Prostate gland (tissue), 2 donors: Measurements from ENCODE around the gene TFAP2A.

Experiments
- CTCF ChIP-seq, 4 experiments: fragments of 200-600 bp in 2 of 4; fragments of 450-650 bp in 2 of 4; sonication (generic) in 2 of 4; IDR thresholded peaks; 1 replicate in 3 of 4; 2 replicates in 1 of 4; pipeline ENCODE4 v1.5.1; 2016 to 2019; ENCODE audit warnings: antibody characterized with exemption in 4 of 4, mild to moderate bottlenecking in 2 of 4, moderate library complexity in 2 of 4
- POLR2A ChIP-seq: fragments of 450-650 bp; IDR thresholded peaks from one replicate; pipeline ENCODE4 v1.6.1; 2016; ENCODE audit warnings: antibody characterized with exemption, mild to moderate bottlenecking

GRCh38 chr6:10420546-10421157 lies 5.8 kb upstream of the TFAP2A start:
- no peak for TF ChIP-seq CTCF (IDR thresholded peaks at IDR 0.05)
- no peak for TF ChIP-seq POLR2A
